K562 (cell line): Measurements from ENCODE around the gene DNAJC8. TPM values are rescaled to one million over a fixed set of nuclear protein-coding genes. Genes with fewer than 3 reads are reported as not detected.

Experiments used
- BCOR ChIP-seq: fragments of 450-650 bp; IDR thresholded peaks from 2 replicates; pipeline ENCODE4 v1.6.1; 2016
- CBFA2T2 ChIP-seq: fragments of 450-650 bp; conservative IDR thresholded peaks from 2 replicates; pipeline ENCODE4 v1.6.1; 2017; ENCODE audit warnings: mild to moderate bottlenecking
- CEBPZ ChIP-seq: fragments of 150-350 bp; IDR thresholded peaks from 2 replicates; pipeline ENCODE4 v1.6.1; 2014; ENCODE audit warnings: low read depth, mild to moderate bottlenecking, low read length, borderline replicate concordance
- CHD7 ChIP-seq: fragments of 200-600 bp; sonication (generic); IDR thresholded peaks from one replicate; pipeline ENCODE4 v1.6.1; 2012; ENCODE audit warnings: mild to moderate bottlenecking, low read depth, low read length, inconsistent platforms
- POLR2G ChIP-seq: fragments of 200-400 bp; formaldehyde crosslinking; IDR thresholded peaks from 2 replicates; pipeline ENCODE4 v1.6.1; 2017; ENCODE audit warnings: low read depth, mild to moderate bottlenecking, antibody characterized with exemption, low read length, moderate library complexity
- POLR2H ChIP-seq: IDR thresholded peaks from 2 replicates; pipeline ENCODE4 v1.6.1; 2016; ENCODE audit warnings: missing genetic modification characterization, low read depth, mild to moderate bottlenecking, control low read depth, missing compliant biosample characterization, moderate library complexity
- RBM22 ChIP-seq: fragments of 200-400 bp; formaldehyde crosslinking; IDR thresholded peaks from 2 replicates; pipeline ENCODE4 v1.6.1; 2018; ENCODE audit warnings: low read length, low read depth; ENCODE audit not compliant: poor library complexity, severe bottlenecking
- SETDB1 ChIP-seq: IDR thresholded peaks from one replicate; pipeline ENCODE4 v1.6.1; 2012; ENCODE audit warnings: low read length, control low read depth, inconsistent platforms
- ZFP91 ChIP-seq: sonication (generic); formaldehyde crosslinking; IDR thresholded peaks from 2 replicates; pipeline ENCODE4 v1.8.0; 2022; ENCODE audit warnings: mild to moderate bottlenecking, missing genetic modification reagents
- ZNF143 ChIP-seq: sonication (generic); formaldehyde crosslinking; IDR thresholded peaks from 2 replicates; pipeline ENCODE4 v1.9.0; 2022; ENCODE audit warnings: mild to moderate bottlenecking, missing genetic modification reagents
- ZNF589 ChIP-seq: fragments of 200-800 bp; sonication (Bioruptor generic); IDR thresholded peaks from 2 replicates; pipeline ENCODE4 v1.6.1; 2016; ENCODE audit warnings: low read depth, missing genetic modification characterization, missing compliant biosample characterization
- polyA plus RNA-seq, 8 experiments: library from polyadenylated mRNA; depleted of rRNA in 4 of 8; stranded (reverse) in 5 of 8; unstranded in 3 of 8; fragments of >200 nt; fragmentation: Nextera tagmentation in 2 of 8; fragmentation: Illumina TruSeq in 1 of 8; extraction: Ambion mirVana in 2 of 8; extraction: Trizol in 1 of 8; gene quantifications; 2 replicates each; pipeline versions ENCODE4 v1.2.1 to v1.2.3, GENCODE V29; 2011 to 2014; ENCODE audit warnings: inconsistent platforms in 1 of 8, missing spikeins in 1 of 8
- total RNA-seq, 7 experiments: library from RNA; depleted of rRNA in 6 of 7; stranded (reverse); fragments of >200 nt in 6 of 7; fragmentation: Illumina TruSeq in 2 of 7; extraction: Trizol in 2 of 7; gene quantifications; 2 replicates each; pipeline versions ENCODE4 v1.2.1 to v1.2.3, GENCODE V29; 2011 to 2021; ENCODE audit warnings: low replicate concordance in 1 of 7

DNAJC8 gene
- total and polyA plus RNA-seq, 9 of the 15 experiments (the other 6 are each of a cell fraction or from before 2014, with no cell fraction given) = 143 to 508 (median 209) TPM

GRCh38 chr1:28273216-28273860 is 40.5 kb upstream of the DNAJC8 start (continued):
- no peak for TF ChIP-seq SETDB1
- no peak for TF ChIP-seq ZNF589 (CRISPR knock-in tag)
- TF ChIP-seq POLR2G = peak; percentile 59
- peak; percentile 91 for TF ChIP-seq RBM22
- TF ChIP-seq CHD7 = no peak
- TF ChIP-seq POLR2H = no peak
- no peak for TF ChIP-seq CBFA2T2
- no peak for TF ChIP-seq BCOR
- no peak for TF ChIP-seq ZFP91 (CRISPR knock-in tag)
- no peak for TF ChIP-seq ZNF143 (CRISPR knock-in tag)
- TF ChIP-seq CEBPZ = no peak
